CMK (cell line): ENCODE measurements around the gene FAM114A1.
A peak's percentile ranks its signal among the peaks of the same experiment; 100 is the strongest.
"Not testable (repeated sequence)": the region's sequence is repeated elsewhere in the genome, so short reads cannot be mapped to it uniquely, and the experiment has no call there.

ENCODE experiments used
- DNase-seq: peaks from one replicate; pipeline ENCODE4 v3.0.0-alpha.2; 2010; ENCODE audit warnings: low read depth

The FAM114A1 gene

DNA sequence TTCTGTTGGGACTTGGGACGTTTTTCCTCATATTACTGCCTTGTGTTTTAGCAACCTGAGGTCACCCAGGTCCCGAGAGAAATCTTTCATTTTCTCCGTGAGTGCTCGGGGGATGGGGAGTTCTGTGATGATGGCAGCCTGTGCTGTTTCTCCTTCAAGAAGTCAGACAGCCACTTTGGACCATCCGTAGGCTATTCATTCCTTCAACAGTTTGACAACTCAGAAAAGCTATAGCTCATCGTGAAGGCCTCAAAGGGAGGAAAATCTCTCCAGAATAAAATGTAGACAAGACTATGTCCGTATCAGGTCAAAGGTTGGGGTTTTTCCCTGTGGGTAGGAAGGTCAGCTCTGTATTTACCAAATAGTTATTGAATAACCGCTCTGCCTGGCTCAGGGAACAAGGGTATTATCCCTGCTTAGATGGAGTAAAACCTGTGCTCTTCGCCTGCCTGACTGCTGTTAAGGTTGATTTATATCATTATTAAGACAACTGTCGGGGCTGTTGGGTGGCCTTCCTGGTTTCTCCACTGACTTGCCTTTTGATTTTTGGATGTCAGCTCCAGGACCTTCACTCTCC lies 36.6 kb downstream of the FAM114A1 start:
- DNase-seq: no peak

DNA sequence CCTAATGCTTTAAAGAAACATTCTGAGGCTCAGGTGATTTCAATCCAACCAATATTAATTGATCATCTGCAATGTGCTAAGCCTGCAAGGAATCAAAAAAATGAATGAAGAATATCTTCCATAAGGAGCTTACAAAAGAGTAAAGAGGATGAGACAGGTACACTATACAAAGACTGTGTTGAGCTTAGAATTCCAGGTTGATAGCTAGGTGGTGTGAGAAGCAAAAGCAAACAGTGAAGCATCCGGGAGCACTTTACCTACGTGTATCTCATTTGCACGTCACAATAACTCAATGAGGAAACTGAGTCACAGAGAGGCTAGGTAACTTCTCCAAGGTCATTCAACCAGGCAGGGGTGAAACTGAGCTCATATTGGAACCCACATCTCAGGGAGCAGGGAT lies 37.1 kb downstream of the FAM114A1 start:
- no peak for DNase-seq

DNA sequence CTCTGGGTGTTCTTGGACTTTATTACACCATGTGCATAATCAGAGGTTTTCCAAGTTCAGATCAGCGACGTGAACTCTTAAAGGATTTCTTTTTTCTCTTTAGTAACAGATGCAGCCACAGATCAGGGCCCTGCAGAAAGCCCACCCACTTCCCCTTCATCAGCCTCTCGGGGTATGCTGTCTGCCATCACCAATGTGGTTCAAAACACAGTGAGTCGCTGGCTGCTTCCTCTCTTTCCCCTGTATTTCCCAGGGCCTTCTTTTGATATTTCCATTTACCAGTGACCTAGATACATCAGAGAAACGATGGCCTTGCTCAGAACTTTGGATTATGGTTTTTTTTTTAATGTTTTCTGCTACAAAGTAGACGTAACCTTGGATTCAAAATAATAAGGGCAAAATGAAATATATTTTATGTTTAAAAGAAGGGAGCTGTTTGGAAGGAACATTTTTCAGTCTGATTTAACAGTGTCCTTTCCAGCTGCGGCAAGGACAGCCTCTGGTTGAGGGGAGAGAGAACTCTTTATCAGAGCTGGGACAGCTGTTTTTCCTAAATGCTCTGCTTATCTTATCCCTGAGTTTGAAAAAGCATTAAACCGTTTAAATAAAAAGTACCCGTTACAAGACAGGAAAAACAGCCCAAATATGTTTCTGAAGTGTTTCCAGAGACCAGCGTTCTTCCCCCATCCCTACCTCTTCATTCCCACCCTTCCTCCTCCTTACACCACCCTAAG lies 38.2 kb downstream of the FAM114A1 start:
- peak; percentile 55 for DNase-seq

DNA sequence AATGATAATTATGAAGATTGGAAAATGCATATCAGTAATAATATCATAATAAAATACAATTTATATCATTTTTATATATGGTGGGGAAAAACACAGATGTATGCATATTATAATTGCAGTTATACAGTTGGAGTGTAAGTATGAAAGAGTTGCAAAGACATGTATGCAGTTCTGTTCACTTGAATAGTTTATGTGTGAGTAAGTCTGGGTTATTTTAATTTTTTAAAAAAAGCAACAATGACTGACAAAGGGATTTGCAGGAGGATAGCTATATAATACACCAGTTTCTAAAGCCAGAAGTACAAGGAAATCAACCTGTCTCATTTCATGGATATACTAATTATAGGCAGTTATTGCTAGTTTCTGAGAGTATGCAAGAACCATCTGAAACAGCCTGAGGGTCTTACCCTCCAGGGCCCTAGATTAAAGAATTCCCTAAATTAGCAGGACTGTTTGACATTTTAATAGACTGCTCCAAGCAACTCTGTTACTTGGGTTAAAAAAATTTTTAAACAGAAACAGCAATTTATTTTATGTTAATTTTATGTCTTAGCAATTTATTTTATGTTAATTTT lies 40.2 kb downstream of the FAM114A1 start:
- no peak for DNase-seq

DNA sequence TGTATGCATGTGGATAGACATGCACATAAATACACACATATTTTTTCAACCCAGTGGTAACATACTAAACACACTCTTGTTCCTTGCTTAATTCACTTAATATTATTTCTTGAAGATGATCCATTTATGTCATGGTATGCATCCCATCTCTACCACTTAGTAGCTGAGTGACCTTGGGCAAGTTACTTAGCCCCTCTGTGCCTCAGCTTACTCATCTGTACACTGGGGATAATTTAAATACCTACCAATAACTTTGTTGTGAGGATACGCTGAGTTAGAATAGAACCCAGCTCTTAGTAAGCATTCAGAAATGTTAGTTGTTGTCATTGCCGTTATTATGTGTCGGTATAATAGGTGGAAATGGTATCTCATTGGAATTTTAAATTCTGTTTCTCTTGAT lies 41.4 kb downstream of the FAM114A1 start:
- DNase-seq: no peak

DNA sequence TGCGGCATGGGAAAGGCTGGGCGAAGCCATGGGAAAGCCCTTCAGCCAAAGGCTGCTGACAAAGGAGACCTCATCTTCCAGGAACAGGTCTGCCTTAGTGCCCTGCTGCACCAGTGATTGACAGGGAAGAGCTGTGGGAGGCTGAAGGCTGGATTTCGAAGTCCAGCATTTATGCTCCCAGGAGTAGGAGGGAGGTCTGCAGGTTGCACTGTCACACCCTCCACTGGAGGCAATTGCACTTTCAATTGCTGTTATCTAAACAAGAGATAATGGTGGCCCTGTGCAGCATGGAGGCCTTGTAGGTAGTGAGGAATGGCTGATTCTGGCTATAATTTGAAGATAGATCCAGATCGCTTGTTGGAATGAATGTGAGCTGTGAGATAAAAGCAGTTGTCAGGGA lies 43.7 kb downstream of the FAM114A1 start:
- DNase-seq: no peak

DNA sequence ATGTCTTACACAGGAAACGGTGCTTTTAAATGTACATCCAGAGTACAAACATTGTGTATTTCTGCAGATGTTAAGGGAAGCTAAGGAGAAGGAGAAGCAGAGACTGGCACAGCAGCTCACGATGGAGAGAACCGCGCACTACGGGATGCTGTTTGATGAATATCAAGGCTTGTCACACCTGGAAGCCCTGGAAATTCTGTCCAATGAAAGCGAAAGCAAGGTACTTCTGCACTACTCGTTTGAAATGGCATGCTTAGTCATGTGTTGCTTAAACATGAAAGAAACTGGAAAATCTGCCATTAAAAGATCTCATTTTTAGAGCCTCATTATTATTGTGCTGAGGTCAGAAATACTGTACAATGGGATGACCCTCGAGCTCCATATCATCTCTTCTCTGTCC lies 47.2 kb downstream of the FAM114A1 start:
- no peak for DNase-seq

DNA sequence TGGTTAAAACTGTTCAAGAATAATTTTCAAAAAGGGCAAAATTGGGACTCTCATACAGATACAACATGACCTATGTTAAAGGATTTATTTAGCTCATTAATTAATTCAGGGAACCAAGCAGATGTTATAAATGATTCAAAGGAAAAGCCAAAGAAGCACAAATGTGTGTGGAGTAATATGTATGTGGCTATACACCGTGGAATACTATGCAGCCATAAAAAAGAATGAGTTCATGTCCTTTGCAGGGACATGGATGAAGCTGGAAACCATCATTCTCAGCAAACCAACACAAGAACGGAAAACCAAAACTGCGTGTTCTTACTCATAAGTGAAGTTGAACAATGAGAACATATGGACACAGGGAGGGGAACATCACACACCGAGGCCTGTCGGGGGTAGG lies 48.7 kb downstream of the FAM114A1 start:
- DNase-seq: not testable (repeated sequence)

DNA sequence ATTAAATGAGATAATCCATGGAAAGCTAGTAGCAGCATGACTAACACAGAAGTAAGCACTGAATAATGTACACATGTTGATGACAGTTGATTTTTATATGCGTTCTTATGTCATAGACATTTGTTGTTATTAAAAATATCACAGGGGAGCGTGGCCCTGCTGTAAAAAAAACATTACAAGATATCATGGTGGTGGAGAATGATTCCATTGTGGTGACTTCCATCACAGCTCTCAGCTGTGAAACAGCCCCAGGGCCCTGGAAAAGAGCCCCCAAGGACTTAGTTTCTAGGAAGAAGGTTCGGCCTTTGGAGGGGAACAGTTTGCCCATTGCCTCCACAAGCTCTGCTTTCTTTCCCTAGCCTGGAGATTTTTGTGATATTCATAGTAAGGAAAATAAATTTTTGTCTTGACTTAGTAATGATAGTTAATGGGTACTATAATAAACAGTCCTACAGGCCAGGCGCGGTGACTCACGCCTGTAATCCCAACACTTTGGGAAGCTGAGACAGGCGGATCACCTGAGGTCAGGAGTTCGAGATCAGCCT lies 49.9 kb downstream of the FAM114A1 start:
- no peak for DNase-seq

DNA sequence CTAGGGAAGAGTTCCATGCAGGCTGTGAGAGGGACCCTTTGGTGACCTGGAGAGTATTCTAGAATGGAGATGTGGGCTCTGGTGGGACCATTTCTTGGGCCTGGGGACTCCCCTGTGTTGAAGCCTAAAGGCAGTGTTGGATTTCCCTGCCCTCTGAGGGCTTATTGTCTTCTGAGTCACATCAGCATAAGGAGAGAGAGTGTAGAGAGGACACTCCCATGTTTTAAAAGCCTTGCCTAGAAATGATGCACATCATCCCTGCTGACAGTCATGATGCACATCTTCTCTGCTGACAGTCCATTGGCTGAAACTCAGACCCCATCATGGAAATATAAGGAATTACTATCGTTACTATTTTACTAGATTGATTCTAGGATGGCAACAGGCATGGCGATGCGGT lies 51.9 kb downstream of the FAM114A1 start:
- no peak for DNase-seq

DNA sequence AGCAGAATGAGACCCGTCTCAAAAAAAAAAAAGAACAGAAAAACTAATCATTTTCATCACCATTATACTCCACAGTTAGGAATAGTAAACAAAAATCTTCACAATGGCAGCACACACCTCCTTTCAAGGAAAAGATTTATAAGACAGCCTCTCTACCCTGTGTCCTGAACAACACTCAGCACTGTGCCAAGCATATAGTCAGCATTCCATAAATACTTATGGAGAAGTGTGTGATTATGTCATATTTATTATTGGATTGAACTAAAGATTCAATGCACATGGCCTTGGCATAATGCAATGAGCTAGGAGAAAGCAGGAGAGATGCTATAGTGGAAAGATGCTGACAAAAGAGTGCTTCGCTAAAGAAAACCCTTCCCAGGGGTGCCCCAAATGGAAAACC lies 52.6 kb downstream of the FAM114A1 start:
- DNase-seq: no peak

DNA sequence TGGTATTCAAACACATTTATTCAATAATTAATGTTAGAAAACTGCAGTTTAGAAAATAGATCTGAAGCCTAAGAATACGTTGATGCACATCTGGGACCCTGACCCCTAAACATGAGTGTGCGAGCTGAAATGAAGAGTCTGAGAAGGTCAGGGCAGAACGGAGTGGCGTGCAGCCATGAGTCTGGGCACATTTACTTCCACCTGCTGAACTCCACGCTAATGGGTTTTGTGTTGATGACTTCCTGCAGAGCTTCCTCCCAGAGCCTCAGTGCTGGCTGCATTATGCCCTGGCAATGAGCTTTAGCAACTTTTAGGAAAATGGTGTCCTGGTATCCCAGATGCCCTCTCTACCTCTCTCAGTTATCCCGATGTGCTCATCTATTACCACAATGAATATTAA lies 53.1 kb downstream of the FAM114A1 start:
- DNase-seq: no peak

DNA sequence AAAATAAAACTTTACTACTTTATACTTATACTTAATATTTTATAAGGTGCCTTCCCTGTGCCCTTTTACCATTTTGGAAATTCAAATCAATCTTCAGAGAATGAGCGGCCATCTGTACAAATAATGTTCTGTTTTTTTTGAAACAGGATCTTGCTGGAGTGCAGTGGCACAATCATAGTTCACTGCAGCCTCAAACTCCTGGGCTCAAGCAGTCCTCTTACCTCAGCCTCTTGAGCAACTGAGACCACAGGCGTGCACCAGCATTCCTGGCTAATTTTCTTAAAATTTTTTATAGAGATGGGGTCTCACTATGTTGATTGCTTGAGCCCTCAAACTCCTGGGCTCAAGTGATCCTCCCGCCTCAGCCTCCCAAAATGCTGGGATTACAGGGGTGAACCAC lies 53.5 kb downstream of the FAM114A1 start:
- DNase-seq: no peak

DNA sequence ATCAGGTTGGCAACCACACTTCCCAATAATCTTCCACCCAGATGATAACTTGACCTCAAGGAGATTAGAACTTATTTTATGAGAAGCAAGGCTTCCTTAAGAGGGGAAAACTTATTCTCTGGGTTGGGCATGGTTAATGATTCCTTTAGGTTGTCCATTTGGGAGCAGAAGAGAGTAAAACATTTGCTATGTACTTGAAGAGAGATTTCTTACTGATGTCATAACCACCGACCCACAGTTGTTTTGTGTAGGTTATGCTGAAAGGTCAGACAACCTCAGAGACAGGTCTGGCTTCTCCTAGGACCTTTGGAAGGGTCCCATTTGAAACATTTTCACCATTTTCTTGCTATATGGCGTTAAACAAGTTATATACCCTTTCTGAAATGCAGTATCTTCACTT lies 56.1 kb downstream of the FAM114A1 start:
- no peak for DNase-seq

DNA sequence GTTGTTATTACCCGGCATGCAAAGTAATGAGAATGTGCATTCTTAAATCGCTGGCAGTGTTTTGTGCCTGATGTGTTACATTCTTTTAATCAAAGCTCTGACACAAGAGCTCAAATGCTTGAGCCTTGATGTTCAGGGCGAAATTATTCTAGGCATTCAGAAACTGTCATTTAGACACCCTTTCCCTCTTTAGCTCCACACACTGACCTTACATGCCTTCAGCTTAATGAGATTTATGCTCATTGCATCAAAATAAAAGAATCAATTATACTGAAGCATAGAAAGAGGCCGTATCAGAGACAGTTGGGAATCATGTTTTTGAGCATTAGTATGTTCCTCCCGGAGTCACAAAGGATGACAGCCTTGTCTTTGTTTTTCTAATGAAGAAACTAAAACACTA lies 56.7 kb downstream of the FAM114A1 start:
- DNase-seq: no peak

DNA sequence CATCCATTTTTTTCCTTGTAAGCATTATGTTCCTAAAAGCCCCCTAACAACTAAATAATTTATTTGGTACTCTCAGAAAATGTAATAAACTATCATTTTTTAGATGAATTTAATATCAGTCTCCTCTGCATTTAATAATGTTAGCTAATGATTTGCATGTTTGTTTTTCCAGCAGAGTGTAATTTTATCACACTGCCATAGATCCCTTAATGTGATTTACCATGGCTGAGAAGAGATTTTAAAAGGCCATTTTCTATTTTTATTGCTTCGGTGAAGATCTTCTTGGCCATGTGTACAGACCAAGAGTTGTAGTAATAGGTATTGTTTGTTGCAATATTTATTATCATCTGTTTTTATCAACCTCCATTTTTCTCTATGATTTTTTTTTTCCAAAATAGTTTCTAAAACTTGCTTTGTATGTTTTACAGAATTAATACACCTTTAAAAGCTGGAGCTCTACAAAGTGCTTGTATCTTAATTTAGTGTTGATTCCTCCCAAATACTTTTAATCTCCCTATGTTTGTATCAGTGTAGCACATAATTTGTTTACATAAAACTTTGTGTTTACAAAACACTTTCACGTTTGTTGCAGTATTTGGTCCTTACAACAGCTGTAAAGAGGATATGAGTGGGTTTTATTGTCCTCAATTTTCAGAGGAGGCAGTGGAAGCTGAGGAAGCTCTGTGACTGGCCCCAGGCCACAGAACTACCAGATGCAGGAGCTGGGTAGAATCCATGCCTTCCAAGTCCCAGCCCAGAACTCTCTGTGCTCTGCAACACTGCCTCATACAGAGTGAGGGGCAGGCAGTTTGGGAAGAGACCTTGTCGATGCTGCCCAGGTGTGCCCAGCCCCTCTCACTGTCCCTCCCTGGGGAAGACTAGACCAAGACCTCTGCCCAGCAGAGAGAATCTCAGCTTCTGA lies 58.1 kb downstream of the FAM114A1 start:
- DNase-seq: no peak

DNA sequence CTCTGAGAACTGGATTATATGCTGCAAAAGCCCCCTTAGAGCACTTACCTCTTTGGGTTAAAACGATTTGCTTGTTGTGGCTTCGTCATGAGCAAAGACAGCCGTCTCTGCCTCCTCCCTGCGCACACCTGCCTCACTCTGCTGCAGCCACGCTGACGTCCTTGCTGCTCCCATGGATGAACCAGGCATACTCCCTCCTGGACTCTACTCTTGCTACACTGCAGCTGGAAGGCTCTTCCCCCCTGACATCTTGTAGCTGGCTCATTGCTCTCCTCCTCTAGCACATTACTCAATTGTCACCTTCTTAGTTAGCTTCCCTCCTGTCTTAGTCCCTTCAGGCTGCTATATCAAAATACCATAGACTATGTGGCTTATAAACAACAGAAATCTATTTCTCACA lies 59.3 kb downstream of the FAM114A1 start:
- no peak for DNase-seq

DNA sequence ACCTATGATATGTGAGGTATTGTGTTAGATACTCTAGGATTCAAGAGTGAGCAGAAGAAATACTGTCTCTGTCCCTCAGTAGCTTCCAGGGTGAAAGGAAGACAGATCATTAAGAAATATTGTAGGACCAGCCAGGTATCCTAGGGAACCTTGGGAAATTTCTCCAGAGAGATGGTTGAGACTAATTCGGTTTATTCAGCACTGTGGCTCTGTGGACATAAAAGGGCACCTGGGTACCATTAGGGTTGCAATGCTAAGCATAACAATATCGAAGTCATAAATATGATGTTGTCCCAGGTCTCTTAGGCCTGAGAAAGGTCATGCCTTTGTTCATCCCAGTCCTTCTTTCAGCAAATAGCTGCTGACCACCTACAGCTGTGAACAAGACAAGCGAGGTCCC lies 61.0 kb downstream of the FAM114A1 start:
- DNase-seq: no peak

DNA sequence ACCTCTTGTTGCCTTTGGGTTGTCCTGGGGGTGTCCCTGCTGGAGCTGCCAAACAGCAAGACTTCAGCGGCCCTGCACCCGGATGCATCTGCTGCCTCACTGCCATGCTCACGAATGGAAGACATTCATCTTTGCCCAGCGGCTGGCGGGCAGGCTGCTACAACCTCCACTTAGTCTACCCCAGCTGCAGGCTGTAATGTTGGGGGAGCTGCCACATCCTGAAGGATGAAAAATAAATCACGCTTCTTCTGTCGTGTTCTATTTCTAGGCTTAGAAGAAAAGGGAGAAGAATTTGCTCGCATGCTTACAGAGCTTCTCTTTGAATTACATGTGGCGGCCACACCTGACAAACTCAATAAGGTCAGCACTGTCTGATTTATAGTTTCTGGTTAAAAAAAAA lies 61.4 kb downstream of the FAM114A1 start:
- no peak for DNase-seq

DNA sequence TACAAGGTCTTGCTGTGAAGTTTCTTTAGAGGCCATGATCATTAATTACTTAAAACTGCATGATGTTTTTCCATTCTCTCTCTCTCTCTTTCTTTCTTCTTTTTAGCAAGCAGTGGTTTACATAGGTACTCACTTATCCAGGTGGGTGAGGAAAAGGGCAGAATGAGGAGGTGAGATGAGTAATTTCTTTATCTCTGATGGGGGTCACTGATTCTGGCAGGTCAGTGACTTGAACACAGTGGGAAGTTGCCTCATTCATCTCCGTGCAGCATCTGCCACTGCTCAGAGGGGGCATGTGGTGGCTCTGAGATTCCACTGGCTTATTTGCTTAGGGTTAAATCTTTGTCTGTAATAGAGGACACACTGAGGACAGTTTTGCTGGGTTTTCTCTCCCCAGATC lies 62.6 kb downstream of the FAM114A1 start:
- no peak for DNase-seq

DNA sequence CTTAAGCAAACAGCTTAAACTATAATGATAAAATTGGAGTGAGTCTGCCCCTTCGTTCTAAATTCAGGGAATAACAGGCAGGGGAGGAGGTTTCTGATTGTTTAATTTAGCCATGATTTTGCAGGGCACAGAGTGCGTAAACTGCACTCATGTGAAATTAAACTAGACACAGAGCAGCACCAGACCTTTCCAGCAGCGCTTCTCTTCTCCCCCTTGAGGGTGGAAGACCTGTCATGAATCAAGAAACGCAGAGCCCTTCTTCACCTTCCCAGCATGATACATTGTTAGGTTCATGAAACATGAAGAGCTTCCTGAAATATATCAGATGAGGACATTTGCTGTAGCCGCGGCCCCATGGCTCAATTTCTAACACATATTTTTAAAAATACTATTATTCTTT lies 63.1 kb downstream of the FAM114A1 start:
- DNase-seq: no peak

DNA sequence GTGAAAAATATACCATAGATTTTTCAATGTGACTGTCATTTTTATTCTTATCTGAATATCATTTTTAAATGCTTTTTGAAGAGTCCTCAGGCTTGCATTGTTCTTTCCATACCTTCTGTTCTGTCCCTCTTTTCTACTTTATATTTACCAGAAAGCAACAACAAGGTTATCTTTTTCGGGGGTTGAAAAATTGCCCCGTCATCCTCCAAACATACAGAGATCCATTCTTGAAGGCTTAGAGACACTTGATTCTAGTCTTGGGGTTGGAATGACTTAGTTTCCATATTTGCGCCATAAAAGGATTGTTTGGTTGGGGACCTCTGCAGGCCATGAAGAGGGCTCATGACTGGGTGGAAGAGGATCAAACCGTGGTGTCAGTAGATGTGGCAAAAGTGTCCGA lies 63.5 kb downstream of the FAM114A1 start:
- no peak for DNase-seq
